HCEC 1CT (cell line): ENCODE data around the gene ATP6V1G2.
A peak's percentile ranks its signal among the peaks of the same experiment; 100 is the strongest.

ENCODE experiments used
- DNase-seq: peaks from one replicate; pipeline ENCODE4 v3.0.0-alpha.2; 2017

ATP6V1G2 gene

DNA sequence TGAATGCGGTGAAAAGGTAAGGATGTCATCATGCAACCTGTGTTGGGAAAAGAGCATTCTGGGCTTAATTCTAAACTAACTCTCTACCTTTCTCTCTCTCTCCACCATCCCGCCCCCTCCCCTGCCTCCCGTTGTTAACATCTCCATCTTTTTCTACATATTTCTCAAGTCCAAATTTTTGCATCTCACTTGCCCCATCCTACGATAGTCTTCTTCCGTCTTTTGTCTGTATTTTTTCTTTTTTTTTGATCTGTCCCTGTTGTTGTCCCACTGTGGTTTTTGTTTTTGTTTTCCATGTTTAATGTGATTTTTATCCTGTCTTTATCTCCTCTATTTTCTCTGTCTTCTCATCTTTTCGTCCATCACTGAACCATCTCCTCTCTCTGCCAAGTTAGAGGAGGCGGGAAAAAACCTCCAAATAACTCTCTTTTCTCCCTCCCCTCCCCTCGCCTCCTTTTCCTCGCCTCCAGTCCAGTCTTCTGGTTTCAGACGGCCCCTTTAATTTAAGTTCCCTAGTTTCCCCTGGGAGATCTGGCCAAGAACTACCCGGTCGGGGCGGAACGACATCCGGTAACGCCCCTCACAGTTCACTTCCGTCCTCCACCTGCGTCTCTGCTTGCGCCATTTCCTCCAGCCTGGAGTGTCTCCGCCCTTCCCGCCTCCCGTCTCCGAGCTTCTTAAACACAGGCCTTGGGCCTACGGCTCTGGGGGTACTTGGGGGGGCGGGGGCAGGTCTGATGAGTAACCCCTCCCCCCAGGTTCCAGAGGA lies 734 bp upstream of the ATP6V1G2 start, which contains the start of gene NFKBIL1:
Gene NFKBIL1 (plus strand): TSS at position 651 of the 769 bp plus-strand sequence. CDS start 87 bp downstream, at position 738.
- DNase-seq, result peak; percentile 98

GRCh38 chr6:31545291-31545690 lies 1.1 kb downstream of the ATP6V1G2 start:
- no peak for DNase-seq

GRCh38 chr6:31544676-31545075 lies 1.7 kb downstream of the ATP6V1G2 start:
- DNase-seq, result no peak

DNA sequence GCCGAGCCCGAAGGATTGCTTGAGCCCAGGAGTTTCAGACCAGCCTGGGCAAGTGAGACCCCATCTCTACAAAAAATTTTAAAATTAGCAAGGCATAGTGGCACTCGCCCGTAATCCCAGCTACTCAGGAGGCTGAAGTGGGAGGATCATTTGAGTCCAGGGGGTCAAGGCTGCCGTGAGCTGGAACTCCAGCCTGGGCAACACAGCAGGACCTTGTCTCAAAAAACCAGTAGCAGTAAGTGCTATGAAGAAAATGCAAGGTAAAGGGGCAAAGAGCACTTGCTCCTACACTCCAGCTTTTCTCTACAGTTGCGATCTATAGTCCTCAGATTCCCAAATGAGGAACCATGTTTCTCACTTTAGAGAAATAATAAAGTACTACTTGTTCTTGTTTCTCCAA lies 2.8 kb downstream of the ATP6V1G2 start:
- no peak for DNase-seq

DNA sequence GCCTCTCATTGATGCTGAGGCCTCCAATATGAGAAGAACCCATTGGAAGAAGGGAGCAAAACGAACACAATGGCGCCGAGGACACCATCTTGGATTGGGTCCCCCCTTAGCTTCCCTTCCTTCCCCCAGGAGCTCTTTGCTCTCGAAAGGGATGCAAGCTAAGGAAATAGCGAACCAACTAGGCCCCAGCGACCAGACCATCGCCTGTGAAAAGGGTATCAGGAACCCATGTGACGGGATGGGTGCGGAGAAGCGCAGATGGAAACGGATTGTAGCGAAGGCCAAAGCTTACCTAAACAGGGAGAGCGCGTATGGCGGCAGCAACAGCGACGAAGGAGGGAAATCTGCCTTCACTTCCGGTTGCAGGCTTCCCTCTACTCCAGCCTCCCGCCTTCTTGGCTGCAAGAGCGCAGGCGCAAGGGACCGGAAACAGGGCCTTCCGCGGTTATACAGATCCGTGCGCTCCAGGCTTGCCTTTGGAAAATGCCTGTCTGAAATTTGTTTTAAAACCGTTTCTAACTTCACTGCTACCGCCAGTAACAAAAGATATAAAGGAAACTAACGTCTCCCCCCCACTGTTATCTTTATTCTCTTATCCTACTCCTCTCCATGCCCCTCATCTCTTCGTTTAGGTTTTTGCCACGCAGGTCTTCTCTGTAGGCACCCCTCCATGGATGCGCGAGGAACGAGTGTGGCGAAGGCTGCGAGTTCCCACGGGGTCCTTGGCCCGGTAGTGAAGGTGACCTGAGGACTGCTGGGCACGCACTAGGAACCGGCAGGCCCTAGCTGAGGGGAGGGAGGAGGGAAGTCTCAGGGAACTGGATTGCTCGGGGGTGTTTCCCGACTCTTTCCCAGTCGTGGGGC lies 4.5 kb downstream of the ATP6V1G2 start, which contains the start of gene DDX39B:
Gene DDX39B (minus strand): TSS at position 346 of the 864 bp plus-strand sequence. CDS start 1,471 bp downstream, outside the sequence.
- DNase-seq, result peak; percentile 97

DNA sequence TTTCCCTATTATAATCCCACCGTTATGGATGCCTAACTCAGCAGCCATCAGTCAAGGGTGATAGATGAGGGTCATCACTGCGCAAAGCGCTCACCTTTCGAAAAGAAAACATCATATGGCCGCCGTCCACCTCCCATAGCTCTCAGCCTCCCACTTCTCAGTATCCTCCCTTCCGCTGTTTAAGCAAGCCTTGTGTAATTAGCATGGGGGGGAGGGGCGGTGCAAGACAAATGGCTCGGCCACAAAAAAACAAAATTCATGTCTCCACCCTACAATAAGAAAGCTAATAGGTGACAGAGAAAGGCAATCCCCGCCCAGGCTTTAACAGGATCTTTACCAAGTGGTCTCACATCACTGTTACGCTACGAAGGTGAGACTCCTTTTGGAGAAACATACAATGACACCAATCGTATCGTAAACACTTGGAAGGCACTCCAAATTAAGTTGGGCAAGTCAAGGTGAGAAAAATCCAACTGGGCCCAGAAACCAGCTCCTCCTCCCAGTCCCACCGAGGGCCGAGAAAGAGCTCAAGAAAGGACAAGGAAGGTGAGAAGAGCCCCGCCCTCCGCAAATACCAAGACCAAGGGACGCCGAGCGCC lies 5.2 kb downstream of the ATP6V1G2 start:
- peak; percentile 40 for DNase-seq

- no peak for DNase-seq
These were observed 5.8 kb downstream of the ATP6V1G2 start for GRCh38 chr6:31540640-31541039.

GRCh38 chr6:31538805-31539400 lies 7.5 kb downstream of the ATP6V1G2 start:
- no peak for DNase-seq

DNA sequence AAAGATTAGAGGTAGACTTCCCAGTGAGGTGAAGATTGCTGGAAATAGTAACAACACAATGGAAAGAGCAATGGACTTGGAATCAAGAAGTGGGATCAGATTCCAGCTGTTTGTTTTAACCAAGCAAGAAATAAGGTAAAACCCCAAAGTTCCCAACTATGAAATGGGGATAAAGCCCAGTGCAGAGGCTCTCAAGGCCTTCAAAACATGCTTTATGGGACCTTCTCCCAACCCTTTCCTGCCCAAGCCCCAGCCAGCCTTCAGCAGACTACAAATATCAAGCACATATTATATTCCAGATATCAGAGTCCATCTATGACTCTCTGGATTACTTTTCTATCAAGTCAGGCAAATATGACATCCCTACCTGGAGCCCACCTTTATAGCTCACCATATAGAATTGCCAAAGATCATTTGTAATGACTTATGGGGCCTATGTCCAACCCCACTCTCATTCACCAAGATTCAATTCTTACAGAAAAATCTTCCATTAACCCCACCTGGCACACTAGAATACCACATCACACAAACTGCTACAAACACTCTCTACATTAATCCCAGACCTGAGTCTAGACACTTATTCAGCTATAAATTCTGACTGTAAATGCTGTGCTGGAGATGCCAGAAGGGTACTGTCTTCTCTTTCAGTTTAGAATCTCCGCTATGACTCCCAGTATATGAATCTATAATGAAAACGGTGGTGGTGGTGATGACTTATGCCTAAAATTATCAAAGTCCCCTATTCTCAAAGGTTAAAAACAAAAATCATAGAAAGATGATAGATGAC lies 10.7 kb downstream of the ATP6V1G2 start:
- DNase-seq, result no peak

DNA sequence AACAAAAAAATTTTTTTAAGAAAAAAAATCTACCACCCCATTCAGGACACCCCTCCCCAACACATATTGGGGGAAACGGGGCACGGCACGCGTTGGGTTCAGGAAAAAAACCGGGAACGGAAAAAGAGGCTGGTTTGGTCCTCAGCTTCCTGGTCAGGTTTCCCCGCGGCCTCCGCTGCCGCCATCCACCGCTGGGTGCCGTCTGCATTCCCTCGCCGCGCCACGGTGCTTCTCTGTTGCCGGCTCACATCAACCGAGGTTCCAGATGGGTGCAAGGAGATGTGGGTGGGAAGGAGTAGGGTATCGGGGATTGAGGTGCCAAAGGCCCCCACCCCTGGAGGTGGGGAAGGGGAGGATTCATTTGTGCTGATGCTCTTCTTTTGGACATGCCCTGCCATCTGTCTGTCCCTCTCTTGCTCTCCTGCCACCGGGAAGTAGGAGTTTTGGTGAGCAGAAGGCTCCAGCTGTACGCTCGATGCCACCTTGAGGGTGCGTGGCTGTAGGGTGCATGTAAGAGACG lies 11.8 kb downstream of the ATP6V1G2 start:
- no peak for DNase-seq

- DNase-seq, result no peak
These were observed 12.4 kb downstream of the ATP6V1G2 start for GRCh38 chr6:31534011-31534410.

DNA sequence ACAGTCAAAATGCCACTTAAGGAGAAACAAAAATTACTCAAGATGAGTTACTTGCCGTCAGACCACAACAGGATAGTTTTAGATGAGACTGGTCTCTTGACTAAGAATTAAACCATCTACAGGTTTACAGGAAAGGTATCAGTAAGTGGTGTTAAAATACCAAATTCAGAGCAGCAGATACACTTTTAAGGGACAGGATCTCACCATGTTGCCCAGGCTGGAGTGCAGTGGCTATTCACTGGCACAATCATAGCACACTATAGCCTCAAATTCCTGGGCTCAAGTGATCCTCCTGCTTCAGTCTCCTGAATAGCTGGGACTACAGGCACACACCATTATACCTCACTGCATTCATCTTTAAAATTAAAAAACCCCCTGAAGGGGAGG lies 13.0 kb downstream of the ATP6V1G2 start:
- DNase-seq, result no peak

GRCh38 chr6:31532644-31533454 lies 13.6 kb downstream of the ATP6V1G2 start:
- no peak for DNase-seq

GRCh38 chr6:31531771-31532643 lies 14.4 kb downstream of the ATP6V1G2 start:
- DNase-seq, result no peak

GRCh38 chr6:31531162-31531561 lies 15.2 kb downstream of the ATP6V1G2 start:
- no peak for DNase-seq

- DNase-seq, result no peak
These were observed 15.7 kb downstream of the ATP6V1G2 start for GRCh38 chr6:31530659-31531058.

DNA sequence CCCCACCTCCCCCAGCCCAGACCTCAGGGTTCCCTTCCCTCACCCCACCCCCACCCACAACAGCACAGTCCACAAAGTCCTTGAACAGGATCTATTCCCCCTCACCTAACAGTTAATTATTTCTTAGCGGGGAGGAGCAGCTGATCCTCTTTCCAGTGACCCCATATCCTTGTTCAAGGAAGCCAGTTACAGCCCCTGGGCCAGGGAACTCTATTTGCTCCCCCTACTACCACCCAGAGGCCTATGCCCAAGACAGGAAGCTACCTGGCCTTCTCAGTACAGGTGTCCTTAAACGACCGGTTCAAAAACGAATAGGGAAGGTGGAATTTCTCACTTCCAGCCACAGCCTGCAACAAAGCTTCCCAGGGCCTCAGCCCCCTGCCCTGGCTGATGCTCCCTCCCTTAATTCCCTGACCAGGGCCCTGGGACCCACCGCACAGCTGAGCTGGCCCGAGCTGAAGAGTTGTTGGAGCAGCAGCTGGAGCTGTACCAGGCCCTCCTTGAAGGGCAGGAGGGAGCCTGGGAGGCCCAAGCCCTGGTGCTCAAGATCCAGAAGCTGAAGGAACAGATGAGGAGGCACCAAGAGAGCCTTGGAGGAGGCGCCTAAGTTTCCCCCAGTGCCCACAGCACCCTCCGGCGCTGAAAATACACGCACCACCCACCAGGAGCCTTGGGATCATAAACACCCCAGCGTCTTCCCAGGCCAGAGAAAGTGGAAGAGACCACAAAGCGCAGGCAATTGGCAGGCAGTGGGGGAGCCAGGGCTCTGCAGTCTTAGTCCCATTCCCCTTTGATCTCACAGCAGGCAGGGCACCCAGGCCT lies 16.9 kb downstream of the ATP6V1G2 start:
- DNase-seq, result no peak

DNA sequence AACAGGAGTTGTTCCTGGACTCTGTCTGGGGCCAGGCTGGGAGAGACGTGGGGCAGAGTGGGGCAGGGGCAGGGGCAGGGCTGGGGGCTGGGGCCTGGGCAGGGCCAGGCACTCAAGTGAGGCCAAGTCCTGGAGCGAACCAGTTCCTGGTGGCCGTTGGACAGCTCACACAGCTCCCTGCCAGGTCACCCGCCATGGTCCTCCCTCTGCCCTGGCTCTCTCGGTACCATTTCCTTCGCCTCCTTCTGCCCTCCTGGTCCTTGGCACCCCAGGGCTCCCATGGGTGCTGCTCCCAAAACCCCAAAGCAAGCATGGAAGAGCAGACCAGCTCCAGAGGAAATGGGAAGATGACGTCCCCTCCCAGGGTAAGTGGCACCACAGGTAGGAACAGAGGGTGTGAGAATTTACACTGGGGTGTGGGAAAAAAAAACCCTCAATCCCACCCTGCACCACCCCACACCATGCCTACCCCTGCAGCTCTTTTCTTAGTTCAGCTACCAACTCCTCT lies 17.5 kb downstream of the ATP6V1G2 start, which contains the start of gene MCCD1:
Gene MCCD1 (plus strand): TSS at position 142 of the 508 bp plus-strand sequence. CDS start 53 bp downstream, at position 195.
- DNase-seq, result no peak
